Medulla oblongata (tissue), 1 donor: Measurements from ENCODE around the gene PAQR4.

Experiments used
- DNase-seq: peaks from one replicate; pipeline ENCODE4 v3.0.0-alpha.2; 2015; ENCODE audit errors: extremely low spot score

The PAQR4 gene

GRCh38 chr16:3004781-3005284 is 35.7 kb downstream of the PAQR4 start:
- DNase-seq = no peak

GRCh38 chr16:3007059-3007956 is 38.2 kb downstream of the PAQR4 start:
- DNase-seq = no peak

- peak; percentile 45 for DNase-seq
Observed at GRCh38 chr16:3007957-3008689, 39.0 kb downstream of the PAQR4 start.

GRCh38 chr16:3008690-3009037 is 39.5 kb downstream of the PAQR4 start:
- no peak for DNase-seq

- no peak for DNase-seq
Observed at GRCh38 chr16:3009568-3010390, 40.6 kb downstream of the PAQR4 start.

- DNase-seq = no peak
Observed at GRCh38 chr16:3010510-3010909, 41.4 kb downstream of the PAQR4 start.

- DNase-seq = no peak
Observed at GRCh38 chr16:3012246-3012645, 43.1 kb downstream of the PAQR4 start.

- no peak for DNase-seq
Observed at GRCh38 chr16:3012828-3013420, 43.8 kb downstream of the PAQR4 start, which contains the start of gene CLDN9. Gene CLDN9 (plus strand): TSS chr16:3012923. CDS start chr16:3013363, 440 bp downstream.

- no peak for DNase-seq
Observed at GRCh38 chr16:3013491-3013951, 44.4 kb downstream of the PAQR4 start.

GRCh38 chr16:3013998-3014690 is 45.0 kb downstream of the PAQR4 start:
- DNase-seq = no peak

GRCh38 chr16:3014971-3015370 is 45.8 kb downstream of the PAQR4 start:
- DNase-seq = no peak

- DNase-seq = no peak
Observed at GRCh38 chr16:3015865-3016521, 46.8 kb downstream of the PAQR4 start.

- DNase-seq = no peak
Observed at GRCh38 chr16:3017344-3017743, 48.2 kb downstream of the PAQR4 start.

GRCh38 chr16:3017794-3018506 is 48.8 kb downstream of the PAQR4 start, which contains the start of gene CLDN6:
Gene CLDN6 (minus strand): TSS chr16:3018183. CDS start chr16:3016021, 2,162 bp downstream.
- DNase-seq = no peak

- no peak for DNase-seq
Observed at GRCh38 chr16:3019594-3020246, 50.6 kb downstream of the PAQR4 start.

GRCh38 chr16:3020247-3020603 is 51.1 kb downstream of the PAQR4 start, which contains the start of gene TNFRSF12A:
Gene TNFRSF12A (plus strand): TSS chr16:3020368. CDS start chr16:3020398, 30 bp downstream.
- DNase-seq = peak; percentile 66

- DNase-seq = peak; percentile 30
Observed at GRCh38 chr16:3020604-3021448, 51.7 kb downstream of the PAQR4 start.
